ENCODE measurements around the gene KPNA1. TPM values are rescaled to one million over a fixed set of nuclear protein-coding genes. Genes with fewer than 3 reads are reported as not detected.

Gene KPNA1
- polyA plus RNA-seq, 1 of the 3 experiments (the other 2 are of a cell fraction) = 21.6 TPM

GRCh38 chr3:122515020-122515468 lies 305 bp upstream of the KPNA1 start:
- Histone ChIP-seq H2AFZ (ENCODE audit: low read depth) (peak overlapping the region; percentile 98), H3K9me3 (no peaks in the 10 kb centered on the region), H3K4me1 (ENCODE audit: control insufficient read depth in 1 of 2, insufficient read depth in 2 of 2, low read depth in 1 of 2, low read length in 1 of 2) (peaks cover 0 to 21% of the 10 kb centered on the region in 2 experiments; a peak in 3 of 4 replicates), H3K4me3 (ENCODE audit: low read depth in 2 of 2, low read length in 1 of 2) (peak overlapping the region; percentile 80 to 86), H4K20me1 (ENCODE audit: insufficient read depth) (peaks cover 40% of the 10 kb centered on the region), H3K36me3 (replicated peaks in 1 of 2; ENCODE audit: control insufficient read depth in 1 of 2, insufficient read depth in 2 of 2, low read length in 1 of 2) (peaks cover 3 to 5% of the 10 kb centered on the region in 2 experiments), H3K79me2 (ENCODE audit: insufficient read depth) (peaks cover 41% of the 10 kb centered on the region), H3K4me2 (peak overlapping the region; percentile 78), H3K9me2 (no peaks in the 10 kb centered on the region), H3K27ac (ENCODE audit: low read depth in 2 of 2, low read length in 1 of 2) (peak overlapping the region; percentile 35 to 87; a peak in 2 of 4 replicates), H3K9ac (peak overlapping the region; percentile 88), H3K27me3 (ENCODE audit: insufficient read depth) (no peaks in the 10 kb centered on the region), H3F3A (replicated peaks; ENCODE audit: insufficient read depth) (peaks cover 4% of the 10 kb centered on the region)
- CTCF ChIA-PET = interaction anchor here (0.6 to 0.9 kb wide), 2 partner anchors 164 to 390 kb away, joined by 3 read pairs; no protein-coding TSS in a partner anchor
- TF ChIP-seq RAD21 (IDR thresholded peaks at IDR 0.05; ENCODE audit: low read length) (no peak), RCOR1 (IDR thresholded peaks at IDR 0.05; ENCODE audit: low read length) (no peak)
- WGBS (ENCODE audit: low lambda C conversion rate) = 32% methylated on average over 19 of the region's 19 CpGs
- POLR2A ChIA-PET = interaction anchor here (0.6 to 1.3 kb wide), 5 partner anchors 9 to 570 kb away, joined by 3 to 11 read pairs (median 3); partner anchors contain the start of genes MIX23 and WDR5B
- no peak for DNase-seq

- ChIA-PET CTCF (interaction anchor here (0.9 kb wide), 1 partner anchor 130 kb away, joined by 3 read pairs; the partner anchor contains the start of gene FAM162A), POLR2A (no interaction called here)
- Histone ChIP-seq H3K36me3 (replicated peaks in 1 of 2; ENCODE audit: control insufficient read depth in 1 of 2, insufficient read depth in 2 of 2, low read length in 1 of 2) (peaks cover 3 to 5% of the 10 kb centered on the region in 2 experiments), H2AFZ (ENCODE audit: low read depth) (no peak overlapping the region), H3K9ac (peak overlapping the region; percentile 88; the same call in 1 of the 2 replicates), H3K4me2 (peak overlapping the region; percentile 78), H3K27ac (ENCODE audit: low read depth in 2 of 2, low read length in 1 of 2) (peak overlapping the region; percentile 87 to 94), H3K4me3 (ENCODE audit: low read depth in 2 of 2, low read length in 1 of 2) (peak overlapping the region; percentile 80 to 86), H3K27me3 (ENCODE audit: insufficient read depth) (no peaks in the 10 kb centered on the region), H3K79me2 (ENCODE audit: insufficient read depth) (peaks cover 56% of the 10 kb centered on the region), H4K20me1 (ENCODE audit: insufficient read depth) (peaks cover 55% of the 10 kb centered on the region), H3K9me3 (no peaks in the 10 kb centered on the region), H3K9me2 (no peaks in the 10 kb centered on the region), H3K4me1 (ENCODE audit: control insufficient read depth in 1 of 2, insufficient read depth in 2 of 2, low read depth in 1 of 2, low read length in 1 of 2) (peaks cover 0 to 21% of the 10 kb centered on the region in 2 experiments; a peak in 3 of 4 replicates), H3F3A (replicated peaks; ENCODE audit: insufficient read depth) (peaks cover 4% of the 10 kb centered on the region)
- DNase-seq = no peak
- 12% methylated on average over 19 of the region's 19 CpGs for WGBS (ENCODE audit: low lambda C conversion rate)
- TF ChIP-seq RCOR1 (IDR thresholded peaks at IDR 0.05; ENCODE audit: low read length) (no peak), MXI1 (IDR thresholded peaks at IDR 0.05; ENCODE audit: low read depth, low read length) (peak; percentile 99; the same call in 1 of the 2 replicates), RXRA (IDR thresholded peaks at IDR 0.05; ENCODE audit: borderline replicate concordance, low read depth) (no peak), MAX (IDR thresholded peaks at IDR 0.05; ENCODE audit: low read depth) (peak; percentile 89; the same call in 1 of the 2 replicates), SIN3A (IDR thresholded peaks at IDR 0.05; ENCODE audit: borderline replicate concordance, low read depth, low read length) (peak; percentile 95; the same call in 1 of the 2 replicates), EP300 (IDR thresholded peaks at IDR 0.05; ENCODE audit: borderline replicate concordance in 1 of 2, low read depth in 1 of 2, low read length in 1 of 2) (no peak)
- TF ChIP-seq, protein P1, sequence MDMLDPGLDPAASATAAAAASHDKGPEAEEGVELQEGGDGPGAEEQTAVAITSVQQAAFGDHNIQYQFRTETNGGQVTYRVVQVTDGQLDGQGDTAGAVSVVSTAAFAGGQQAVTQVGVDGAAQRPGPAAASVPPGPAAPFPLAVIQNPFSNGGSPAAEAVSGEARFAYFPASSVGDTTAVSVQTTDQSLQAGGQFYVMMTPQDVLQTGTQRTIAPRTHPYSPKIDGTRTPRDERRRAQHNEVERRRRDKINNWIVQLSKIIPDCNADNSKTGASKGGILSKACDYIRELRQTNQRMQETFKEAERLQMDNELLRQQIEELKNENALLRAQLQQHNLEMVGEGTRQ (IDR thresholded peaks at IDR 0.05; ENCODE audit: borderline replicate concordance, low read depth, low read length) = no peak
Observed at GRCh38 chr3:122513386-122514122, 1.2 kb downstream of the KPNA1 start.

Measured in SK-N-SH (cell line).